MM.1S (cell line): ENCODE measurements around the gene DKK1.

ENCODE experiments used
- DNase-seq: peaks from one replicate; pipeline ENCODE4 v3.0.0-alpha.2; 2015
- H2AFZ ChIP-seq: fragments of 300-600 bp; sonication (generic); 2 replicates; pipeline ENCODE4 v1.6.0; 2016; ENCODE audit warnings: antibody characterized with exemption, low read length
- H3F3A ChIP-seq: fragments of 300-600 bp; sonication (generic); 2 replicates; pipeline ENCODE4 v1.6.1; 2016; ENCODE audit warnings: mild to moderate bottlenecking, antibody characterized with exemption, low read length, moderate library complexity, mixed read lengths; ENCODE audit not compliant: insufficient read depth
- H3K27ac ChIP-seq: fragments of 300-600 bp; sonication (generic); 2 replicates; pipeline ENCODE4 v1.5.1; 2016; ENCODE audit warnings: mild to moderate bottlenecking, low read length
- H3K27me3 ChIP-seq: fragments of 300-600 bp; sonication (generic); replicated peaks from 2 replicates; pipeline ENCODE4 v1.6.0; 2016; ENCODE audit warnings: low read length; ENCODE audit not compliant: insufficient read depth
- H3K36me3 ChIP-seq: fragments of 300-600 bp; sonication (generic); replicated peaks from 2 replicates; pipeline ENCODE4 v1.6.1; 2016; ENCODE audit warnings: mild to moderate bottlenecking, low read length, mixed read lengths; ENCODE audit not compliant: insufficient read depth
- H3K4me1 ChIP-seq: fragments of 300-600 bp; sonication (generic); 2 replicates; pipeline ENCODE4 v1.6.1; 2016; ENCODE audit warnings: low read length, mixed read lengths
- H3K4me2 ChIP-seq: fragments of 300-600 bp; sonication (generic); 2 replicates; pipeline ENCODE4 v1.6.0; 2016; ENCODE audit warnings: low read depth, low read length
- H3K4me3 ChIP-seq: fragments of 300-600 bp; sonication (generic); 2 replicates; pipeline ENCODE4 v1.5.1; 2016; ENCODE audit warnings: low read length, mixed read lengths
- H3K79me2 ChIP-seq: fragments of 300-600 bp; sonication (generic); 2 replicates; pipeline ENCODE4 v1.6.1; 2016; ENCODE audit warnings: mixed run types, low read length, mixed read lengths
- H3K9ac ChIP-seq: fragments of 300-600 bp; sonication (generic); 2 replicates; pipeline ENCODE4 v1.6.1; 2016; ENCODE audit warnings: low read length, mixed read lengths
- H3K9me2 ChIP-seq: fragments of 300-600 bp; sonication (generic); replicated peaks from 2 replicates; pipeline ENCODE4 v1.6.1; 2016; ENCODE audit warnings: mild to moderate bottlenecking, low read length, mixed read lengths; ENCODE audit not compliant: insufficient read depth
- H3K9me3 ChIP-seq: fragments of 300-600 bp; sonication (generic); replicated peaks from 2 replicates; pipeline ENCODE4 v1.6.1; 2016; ENCODE audit warnings: mild to moderate bottlenecking, low read length, mixed read lengths; ENCODE audit not compliant: insufficient read depth
- H4K20me1 ChIP-seq: fragments of 300-600 bp; sonication (generic); 2 replicates; pipeline ENCODE4 v1.6.1; 2016; ENCODE audit warnings: mild to moderate bottlenecking, low read length, moderate library complexity, mixed read lengths; ENCODE audit not compliant: insufficient read depth
- EZH2 ChIP-seq: fragments of 300-600 bp; sonication (generic); optimal IDR thresholded peaks from 2 replicates; pipeline ENCODE3; 2017; ENCODE audit warnings: low read depth, mild to moderate bottlenecking, antibody characterized with exemption, low read length, mixed read lengths
- EZH2phosphoT487 ChIP-seq: fragments of 300-600 bp; sonication (generic); IDR thresholded peaks from 2 replicates; pipeline ENCODE4 v1.6.1; 2018; ENCODE audit warnings: antibody characterized with exemption, low read length
- TF ChIP-seq, protein P1 (sequence below): fragments of 300-600 bp; sonication (generic); IDR thresholded peaks from 2 replicates; pipeline ENCODE4 v1.5.1; 2016; ENCODE audit warnings: antibody characterized with exemption, low read length, mixed read lengths

The DKK1 gene

GRCh38 chr10:52313256-52313932 is 687 bp upstream of the DKK1 start:
- no peaks in the 10 kb centered on the region for H4K20me1 ChIP-seq
- DNase-seq, result peak; percentile 69
- peaks cover 5% of the 10 kb centered on the region; the same call in 1 of the 2 replicates for H3K27me3 ChIP-seq
- no peaks in the 10 kb centered on the region for H3K36me3 ChIP-seq
- H3K9me2 ChIP-seq, result no peaks in the 10 kb centered on the region
- peak overlapping the region; percentile 58; the same call in 1 of the 2 replicates for H3K27ac ChIP-seq
- H3K4me2 ChIP-seq, result peak overlapping the region; percentile 96
- peak overlapping the region; percentile 79 for H3K4me3 ChIP-seq
- H3K9me3 ChIP-seq, result no peaks in the 10 kb centered on the region
- H3K79me2 ChIP-seq, result no peaks in the 10 kb centered on the region
- peak overlapping the region; percentile 45; the same call in 1 of the 2 replicates for H3K9ac ChIP-seq
- peaks cover 5% of the 10 kb centered on the region for H3F3A ChIP-seq
- peak overlapping the region; percentile 96 for H2AFZ ChIP-seq
- peaks cover 3% of the 10 kb centered on the region; the same call in 1 of the 2 replicates for H3K4me1 ChIP-seq
- TF ChIP-seq EZH2phosphoT487 (no peak), EZH2 (no peak)
- TF ChIP-seq, protein P1, sequence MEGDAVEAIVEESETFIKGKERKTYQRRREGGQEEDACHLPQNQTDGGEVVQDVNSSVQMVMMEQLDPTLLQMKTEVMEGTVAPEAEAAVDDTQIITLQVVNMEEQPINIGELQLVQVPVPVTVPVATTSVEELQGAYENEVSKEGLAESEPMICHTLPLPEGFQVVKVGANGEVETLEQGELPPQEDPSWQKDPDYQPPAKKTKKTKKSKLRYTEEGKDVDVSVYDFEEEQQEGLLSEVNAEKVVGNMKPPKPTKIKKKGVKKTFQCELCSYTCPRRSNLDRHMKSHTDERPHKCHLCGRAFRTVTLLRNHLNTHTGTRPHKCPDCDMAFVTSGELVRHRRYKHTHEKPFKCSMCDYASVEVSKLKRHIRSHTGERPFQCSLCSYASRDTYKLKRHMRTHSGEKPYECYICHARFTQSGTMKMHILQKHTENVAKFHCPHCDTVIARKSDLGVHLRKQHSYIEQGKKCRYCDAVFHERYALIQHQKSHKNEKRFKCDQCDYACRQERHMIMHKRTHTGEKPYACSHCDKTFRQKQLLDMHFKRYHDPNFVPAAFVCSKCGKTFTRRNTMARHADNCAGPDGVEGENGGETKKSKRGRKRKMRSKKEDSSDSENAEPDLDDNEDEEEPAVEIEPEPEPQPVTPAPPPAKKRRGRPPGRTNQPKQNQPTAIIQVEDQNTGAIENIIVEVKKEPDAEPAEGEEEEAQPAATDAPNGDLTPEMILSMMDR, result no peak

DNA sequence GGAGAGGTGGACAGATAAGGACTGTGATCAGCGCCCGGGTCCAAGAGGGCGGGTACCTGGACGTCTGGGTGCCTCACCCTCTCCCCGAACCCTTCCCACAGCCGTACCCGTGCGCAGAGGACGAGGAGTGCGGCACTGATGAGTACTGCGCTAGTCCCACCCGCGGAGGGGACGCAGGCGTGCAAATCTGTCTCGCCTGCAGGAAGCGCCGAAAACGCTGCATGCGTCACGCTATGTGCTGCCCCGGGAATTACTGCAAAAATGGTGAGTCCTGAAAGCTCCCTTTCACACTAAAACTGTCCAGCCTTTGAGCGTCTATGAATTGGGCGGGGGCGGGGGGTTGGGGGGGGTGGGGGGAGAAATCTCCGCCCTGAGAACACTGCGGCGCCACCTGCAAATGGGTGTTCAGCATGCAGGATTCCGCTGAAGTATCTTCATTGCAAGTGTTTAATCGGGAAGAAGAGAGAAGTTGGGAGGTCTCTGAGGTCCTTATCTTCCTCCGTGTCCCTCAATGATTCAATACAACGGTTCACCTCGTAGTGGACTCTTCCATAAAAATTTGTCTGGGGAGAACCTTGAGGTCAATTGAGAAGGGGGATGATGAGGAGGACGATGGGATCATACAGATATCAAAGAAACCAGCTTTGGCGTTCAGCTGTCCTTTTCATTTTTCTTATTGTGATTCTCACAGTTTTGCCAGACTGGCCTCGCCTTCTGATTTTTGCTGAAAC is 906 bp downstream of the DKK1 start:
- DNase-seq, result peak; percentile 27
- no peak overlapping the region for H3K27ac ChIP-seq
- H3K9ac ChIP-seq, result peak overlapping the region; percentile 49; the same call in 1 of the 2 replicates
- peak overlapping the region; percentile 96 for H3K4me2 ChIP-seq
- H3K9me3 ChIP-seq, result no peaks in the 10 kb centered on the region
- no peaks in the 10 kb centered on the region for H3K36me3 ChIP-seq
- H4K20me1 ChIP-seq, result no peaks in the 10 kb centered on the region
- H3K4me3 ChIP-seq, result peak overlapping the region; percentile 79
- peaks cover 5% of the 10 kb centered on the region; the same call in 1 of the 2 replicates for H3K27me3 ChIP-seq
- H3K4me1 ChIP-seq, result peaks cover 3% of the 10 kb centered on the region; the same call in 1 of the 2 replicates
- H3K9me2 ChIP-seq, result no peaks in the 10 kb centered on the region
- peaks cover 5% of the 10 kb centered on the region for H3F3A ChIP-seq
- no peaks in the 10 kb centered on the region for H3K79me2 ChIP-seq
- TF ChIP-seq EZH2phosphoT487, result no peak
- no peak for TF ChIP-seq EZH2
- TF ChIP-seq, protein P1, result no peak
- peak overlapping the region; percentile 96 for H2AFZ ChIP-seq

DNA sequence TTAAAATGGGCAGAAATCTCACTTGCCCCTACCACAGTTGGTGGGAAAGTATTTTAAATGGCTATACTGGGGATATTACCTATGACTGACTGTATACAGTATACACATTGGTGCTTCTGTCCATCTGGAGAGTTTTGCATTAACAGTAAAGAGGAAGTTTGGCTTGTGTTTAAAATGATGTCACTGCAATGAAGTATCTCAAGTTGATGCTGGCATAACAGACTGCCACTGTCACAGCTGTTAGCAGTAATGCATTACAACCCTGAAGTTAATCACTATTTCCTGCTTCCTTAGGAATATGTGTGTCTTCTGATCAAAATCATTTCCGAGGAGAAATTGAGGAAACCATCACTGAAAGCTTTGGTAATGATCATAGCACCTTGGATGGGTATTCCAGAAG is 1.9 kb downstream of the DKK1 start:
- peaks cover 3% of the 10 kb centered on the region; the same call in 1 of the 2 replicates for H3K4me1 ChIP-seq
- no peaks in the 10 kb centered on the region for H3K9me3 ChIP-seq
- no peak for DNase-seq
- TF ChIP-seq, protein P1, result no peak
- TF ChIP-seq EZH2, result no peak
- no peak for TF ChIP-seq EZH2phosphoT487
- no peak overlapping the region for H3K9ac ChIP-seq
- no peaks in the 10 kb centered on the region for H3K79me2 ChIP-seq
- H4K20me1 ChIP-seq, result no peaks in the 10 kb centered on the region
- no peak overlapping the region for H3K4me3 ChIP-seq
- no peak overlapping the region for H3K27ac ChIP-seq
- no peak overlapping the region for H3K4me2 ChIP-seq
- H3F3A ChIP-seq, result peaks cover 5% of the 10 kb centered on the region
- H3K36me3 ChIP-seq, result no peaks in the 10 kb centered on the region
- H3K27me3 ChIP-seq, result peaks cover 5% of the 10 kb centered on the region; the same call in 1 of the 2 replicates
- H3K9me2 ChIP-seq, result no peaks in the 10 kb centered on the region
- no peak overlapping the region for H2AFZ ChIP-seq
